RWPE2 (cell line): Measurements from ENCODE around the gene NAALADL2.

ENCODE experiments used
- ATAC-seq: fragments of 200-7000 bp; cut with Tn5 transposase; 3 replicates; pipeline ENCODE4 v1.9.1; 2021; ENCODE audit warnings: low read depth
- DNase-seq: peaks from one replicate; pipeline ENCODE4 v3.0.0-alpha.2; 2020; ENCODE audit warnings: low spot score
- H3K27ac ChIP-seq: fragments of 450-650 bp; 2 replicates; pipeline ENCODE4 v1.5.1; 2017; ENCODE audit warnings: mild to moderate bottlenecking; ENCODE audit not compliant: poor library complexity, severe bottlenecking
- H3K27me3 ChIP-seq: fragments of 250-450 bp; sonication (Bioruptor Pico); 2 replicates; pipeline ENCODE4 v1.5.1; 2021; ENCODE audit warnings: mild to moderate bottlenecking, moderate library complexity; ENCODE audit not compliant: insufficient read depth, poor library complexity, severe bottlenecking
- H3K36me3 ChIP-seq: fragments of 250-450 bp; sonication (Bioruptor Pico); 2 replicates; pipeline ENCODE4 v1.5.1; 2020; ENCODE audit warnings: low read depth, mild to moderate bottlenecking, moderate library complexity
- H3K4me1 ChIP-seq: fragments of 250-450 bp; sonication (Bioruptor Pico); 2 replicates; pipeline ENCODE4 v1.5.1; 2021; ENCODE audit warnings: mild to moderate bottlenecking, moderate library complexity; ENCODE audit not compliant: insufficient read depth, poor library complexity, severe bottlenecking
- H3K4me3 ChIP-seq: fragments of 250-450 bp; sonication (Bioruptor Pico); 2 replicates; pipeline ENCODE4 v1.5.1; 2021; ENCODE audit warnings: mild to moderate bottlenecking, moderate library complexity; ENCODE audit not compliant: severe bottlenecking
- H3K9me3 ChIP-seq: fragments of 250-450 bp; sonication (Bioruptor Pico); 2 replicates; pipeline ENCODE4 v1.5.1; 2021; ENCODE audit warnings: mild to moderate bottlenecking, moderate library complexity; ENCODE audit not compliant: severe bottlenecking
- TF ChIP-seq, protein P1 (sequence below): fragments of 450-650 bp; IDR thresholded peaks from one replicate; pipeline ENCODE4 v1.5.1; 2017; ENCODE audit warnings: mild to moderate bottlenecking, moderate library complexity; ENCODE audit not compliant: poor library complexity, severe bottlenecking

Gene NAALADL2

DNA sequence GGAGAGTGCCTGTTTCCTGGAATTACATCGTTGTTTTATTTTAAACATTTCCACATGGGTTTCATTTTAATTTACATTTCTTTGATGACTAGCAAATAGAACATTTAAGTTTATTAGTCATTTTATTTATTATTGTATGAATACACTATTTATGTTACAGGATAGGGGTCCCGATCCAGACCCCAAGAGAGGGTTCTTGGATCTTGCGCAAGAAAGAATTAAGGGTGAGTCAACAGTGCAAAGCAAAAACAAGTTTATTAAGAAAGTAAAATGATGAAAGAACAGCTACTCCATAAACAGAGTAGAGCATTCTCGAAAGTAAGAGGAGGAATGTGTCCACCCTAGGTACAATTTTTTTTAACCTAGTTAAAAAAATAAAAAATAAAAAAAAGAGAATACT, 539.5 kb downstream of the NAALADL2 start:
- H3K27ac ChIP-seq: no peak overlapping the region
- no peaks in the 10 kb centered on the region for H3K4me1 ChIP-seq
- no peaks in the 10 kb centered on the region for H3K36me3 ChIP-seq
- no peaks in the 10 kb centered on the region for H3K9me3 ChIP-seq
- H3K27me3 ChIP-seq: no peaks in the 10 kb centered on the region
- DNase-seq (no peak), ATAC-seq (no peak)
- no peak overlapping the region for H3K4me3 ChIP-seq
- TF ChIP-seq, protein P1, sequence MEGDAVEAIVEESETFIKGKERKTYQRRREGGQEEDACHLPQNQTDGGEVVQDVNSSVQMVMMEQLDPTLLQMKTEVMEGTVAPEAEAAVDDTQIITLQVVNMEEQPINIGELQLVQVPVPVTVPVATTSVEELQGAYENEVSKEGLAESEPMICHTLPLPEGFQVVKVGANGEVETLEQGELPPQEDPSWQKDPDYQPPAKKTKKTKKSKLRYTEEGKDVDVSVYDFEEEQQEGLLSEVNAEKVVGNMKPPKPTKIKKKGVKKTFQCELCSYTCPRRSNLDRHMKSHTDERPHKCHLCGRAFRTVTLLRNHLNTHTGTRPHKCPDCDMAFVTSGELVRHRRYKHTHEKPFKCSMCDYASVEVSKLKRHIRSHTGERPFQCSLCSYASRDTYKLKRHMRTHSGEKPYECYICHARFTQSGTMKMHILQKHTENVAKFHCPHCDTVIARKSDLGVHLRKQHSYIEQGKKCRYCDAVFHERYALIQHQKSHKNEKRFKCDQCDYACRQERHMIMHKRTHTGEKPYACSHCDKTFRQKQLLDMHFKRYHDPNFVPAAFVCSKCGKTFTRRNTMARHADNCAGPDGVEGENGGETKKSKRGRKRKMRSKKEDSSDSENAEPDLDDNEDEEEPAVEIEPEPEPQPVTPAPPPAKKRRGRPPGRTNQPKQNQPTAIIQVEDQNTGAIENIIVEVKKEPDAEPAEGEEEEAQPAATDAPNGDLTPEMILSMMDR: no peak

DNA sequence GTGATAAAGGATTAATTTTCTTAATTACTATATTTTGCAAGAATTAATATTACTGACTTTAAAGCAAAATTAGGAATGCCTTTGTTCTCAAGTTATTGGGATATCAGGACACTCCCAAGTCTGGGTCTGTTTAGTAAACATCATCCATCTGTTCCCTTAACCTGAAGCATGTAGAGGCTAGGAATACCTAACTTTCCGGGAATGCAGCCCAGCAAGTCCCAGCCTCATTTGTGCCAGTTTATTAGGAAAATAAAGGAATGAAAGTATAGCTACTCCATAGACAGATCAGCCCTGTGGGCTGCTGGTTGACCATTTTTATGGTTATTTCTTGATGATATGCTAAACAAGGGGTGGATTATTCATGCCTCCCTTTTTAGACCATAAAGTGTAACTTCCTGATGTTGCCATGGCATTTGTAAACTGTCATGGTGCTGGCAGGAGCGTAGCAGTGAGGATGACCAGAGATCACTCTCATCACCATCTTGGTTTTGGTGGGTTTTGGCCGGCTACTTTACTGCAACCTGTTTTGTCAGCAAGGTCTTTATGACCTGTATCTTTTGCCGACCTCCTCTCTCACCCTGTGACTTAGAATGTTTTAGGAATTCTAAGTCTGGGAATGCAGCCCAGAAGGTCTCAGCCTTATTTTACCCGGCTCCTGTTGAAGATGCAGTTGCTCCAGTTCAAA, 540.2 kb downstream of the NAALADL2 start:
- DNase-seq: no peak
- TF ChIP-seq, protein P1: no peak
- no peak for ATAC-seq

DNA sequence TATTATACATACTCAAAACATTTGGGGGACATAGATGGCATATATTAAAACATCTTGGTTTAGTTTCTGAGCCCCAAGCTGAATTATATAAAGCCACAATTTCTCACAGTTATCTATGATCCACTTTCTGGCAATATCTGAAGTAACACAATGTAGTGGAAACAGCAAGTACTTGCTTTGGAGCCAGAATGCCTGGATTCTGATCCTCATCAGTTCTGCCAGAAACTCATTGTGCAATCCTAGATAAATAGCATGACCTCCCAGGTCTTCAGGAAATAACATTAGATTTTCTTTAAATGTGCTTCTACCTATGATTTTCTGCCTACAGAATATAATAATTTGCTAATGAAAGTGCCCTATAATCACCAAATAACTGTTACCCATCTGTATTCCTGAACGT, 544.9 kb downstream of the NAALADL2 start:
- TF ChIP-seq, protein P1: no peak
- no peaks in the 10 kb centered on the region for H3K27me3 ChIP-seq
- no peak overlapping the region for H3K4me3 ChIP-seq
- DNase-seq (no peak), ATAC-seq (no peak)
- H3K4me1 ChIP-seq: no peaks in the 10 kb centered on the region
- H3K36me3 ChIP-seq: no peaks in the 10 kb centered on the region
- H3K27ac ChIP-seq: no peak overlapping the region
- no peaks in the 10 kb centered on the region for H3K9me3 ChIP-seq

More for the DNA sequence above, 540.2 kb downstream of the NAALADL2 start:
- Histone ChIP-seq H3K27ac (no peak overlapping the region), H3K27me3 (no peaks in the 10 kb centered on the region), H3K4me1 (no peaks in the 10 kb centered on the region), H3K9me3 (no peaks in the 10 kb centered on the region), H3K36me3 (no peaks in the 10 kb centered on the region), H3K4me3 (no peak overlapping the region)

DNA sequence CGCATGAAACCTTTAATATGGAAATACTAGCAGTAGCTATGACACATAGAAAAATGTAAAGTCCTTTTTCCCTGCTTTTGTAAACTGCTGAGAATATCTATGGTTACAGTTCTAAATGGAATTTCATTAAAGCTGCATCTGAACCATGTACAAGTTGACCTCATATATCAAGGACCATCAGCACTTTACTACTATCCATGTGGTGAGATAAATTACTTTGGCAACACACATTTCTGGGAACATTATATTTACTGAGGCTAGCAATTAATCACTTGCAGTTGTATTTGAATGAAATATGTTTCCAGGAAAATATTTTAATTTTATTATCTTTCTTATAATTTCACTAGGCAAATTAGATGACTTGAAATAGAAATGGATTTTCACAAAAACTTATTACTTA, 545.5 kb downstream of the NAALADL2 start:
- ATAC-seq (no peak), DNase-seq (no peak)
- Histone ChIP-seq H3K36me3 (no peaks in the 10 kb centered on the region), H3K27ac (no peak overlapping the region), H3K27me3 (no peaks in the 10 kb centered on the region), H3K4me3 (no peak overlapping the region), H3K9me3 (no peaks in the 10 kb centered on the region), H3K4me1 (no peaks in the 10 kb centered on the region)
- TF ChIP-seq, protein P1: no peak

DNA sequence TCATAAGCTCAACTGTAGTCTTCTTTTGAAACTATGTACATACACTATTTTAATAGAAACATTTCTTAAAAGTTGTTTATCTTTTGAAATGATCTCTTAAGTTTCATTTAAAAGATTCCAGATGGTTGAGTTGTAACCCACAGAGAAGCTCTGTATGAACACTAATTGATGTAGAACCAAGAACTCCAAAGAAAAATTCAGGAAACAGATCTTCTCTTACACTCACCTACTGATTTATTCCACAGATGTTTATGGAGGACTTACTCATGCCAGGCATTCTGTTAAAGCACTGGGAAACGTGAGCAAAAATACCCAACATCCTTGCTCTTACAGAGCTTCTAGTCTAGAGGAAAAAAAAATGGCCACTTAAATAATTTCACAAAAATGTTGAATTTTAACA, 551.1 kb downstream of the NAALADL2 start:
- Histone ChIP-seq H3K27me3 (no peaks in the 10 kb centered on the region), H3K36me3 (no peaks in the 10 kb centered on the region), H3K9me3 (no peaks in the 10 kb centered on the region), H3K4me1 (no peaks in the 10 kb centered on the region), H3K27ac (no peak overlapping the region), H3K4me3 (no peak overlapping the region)
- ATAC-seq: no peak
- no peak for DNase-seq
- TF ChIP-seq, protein P1: no peak
